Measurements from ENCODE around the gene PLGRKT.

Gene PLGRKT

DNA sequence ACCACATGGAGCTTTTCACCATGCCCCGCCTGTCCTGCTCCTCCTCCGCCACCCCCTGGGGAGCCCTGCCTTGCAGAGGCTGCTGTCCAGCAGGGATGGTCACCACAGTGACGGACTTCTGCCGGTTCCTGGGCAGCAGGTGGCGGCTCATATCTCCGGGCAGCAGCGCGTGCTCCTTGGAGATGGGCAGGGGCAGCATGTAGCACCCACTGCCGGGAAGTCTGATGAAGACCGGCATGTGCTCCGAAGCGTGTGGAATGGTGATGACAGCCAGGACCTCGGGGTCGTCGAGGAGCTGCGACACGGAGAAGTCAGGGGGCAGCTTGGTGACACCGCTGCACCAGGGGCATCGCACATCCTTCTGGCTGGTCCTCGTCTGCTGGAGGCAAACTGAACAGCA lies 19.2 kb downstream of the PLGRKT start:
- H3K36me3 ChIP-seq (ENCODE audit: insufficient read depth, low read length) = no peaks in the 10 kb centered on the region
- H3K4me3 ChIP-seq (ENCODE audit: low read length, poor library complexity, severe bottlenecking) = no peak overlapping the region
- H2AFZ ChIP-seq (ENCODE audit: low read length) = no peak overlapping the region
- H3K9me2 ChIP-seq (replicated peaks; ENCODE audit: low read depth, low read length) = no peaks in the 10 kb centered on the region
- no peak overlapping the region for H3K9ac ChIP-seq (ENCODE audit: low read depth, low read length, poor library complexity, severe bottlenecking)
- no peak overlapping the region for H3K4me2 ChIP-seq (ENCODE audit: low read depth, low read length, poor library complexity, severe bottlenecking)
- no peaks in the 10 kb centered on the region for H3K79me2 ChIP-seq (ENCODE audit: insufficient read depth, low read length)
- TF ChIP-seq EZH2phosphoT487 (IDR thresholded peaks at IDR 0.05; ENCODE audit: borderline replicate concordance) = no peak
- TF ChIP-seq, protein P1, sequence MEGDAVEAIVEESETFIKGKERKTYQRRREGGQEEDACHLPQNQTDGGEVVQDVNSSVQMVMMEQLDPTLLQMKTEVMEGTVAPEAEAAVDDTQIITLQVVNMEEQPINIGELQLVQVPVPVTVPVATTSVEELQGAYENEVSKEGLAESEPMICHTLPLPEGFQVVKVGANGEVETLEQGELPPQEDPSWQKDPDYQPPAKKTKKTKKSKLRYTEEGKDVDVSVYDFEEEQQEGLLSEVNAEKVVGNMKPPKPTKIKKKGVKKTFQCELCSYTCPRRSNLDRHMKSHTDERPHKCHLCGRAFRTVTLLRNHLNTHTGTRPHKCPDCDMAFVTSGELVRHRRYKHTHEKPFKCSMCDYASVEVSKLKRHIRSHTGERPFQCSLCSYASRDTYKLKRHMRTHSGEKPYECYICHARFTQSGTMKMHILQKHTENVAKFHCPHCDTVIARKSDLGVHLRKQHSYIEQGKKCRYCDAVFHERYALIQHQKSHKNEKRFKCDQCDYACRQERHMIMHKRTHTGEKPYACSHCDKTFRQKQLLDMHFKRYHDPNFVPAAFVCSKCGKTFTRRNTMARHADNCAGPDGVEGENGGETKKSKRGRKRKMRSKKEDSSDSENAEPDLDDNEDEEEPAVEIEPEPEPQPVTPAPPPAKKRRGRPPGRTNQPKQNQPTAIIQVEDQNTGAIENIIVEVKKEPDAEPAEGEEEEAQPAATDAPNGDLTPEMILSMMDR (conservative IDR thresholded peaks at IDR 0.05; ENCODE audit: low read length) = no peak
- H4K20me1 ChIP-seq (ENCODE audit: insufficient read depth, low read length, poor library complexity, severe bottlenecking) = no peaks in the 10 kb centered on the region
- no peaks in the 10 kb centered on the region for H3K27me3 ChIP-seq (ENCODE audit: insufficient read depth, low read length, poor library complexity, severe bottlenecking)
- no peaks in the 10 kb centered on the region for H3K9me3 ChIP-seq (ENCODE audit: insufficient read depth, low read depth, low read length)
- no peaks in the 10 kb centered on the region for H3K4me1 ChIP-seq (ENCODE audit: insufficient read depth, low read length, poor library complexity, severe bottlenecking)
- H3F3A ChIP-seq (ENCODE audit: low read depth) = no peaks in the 10 kb centered on the region

DNA sequence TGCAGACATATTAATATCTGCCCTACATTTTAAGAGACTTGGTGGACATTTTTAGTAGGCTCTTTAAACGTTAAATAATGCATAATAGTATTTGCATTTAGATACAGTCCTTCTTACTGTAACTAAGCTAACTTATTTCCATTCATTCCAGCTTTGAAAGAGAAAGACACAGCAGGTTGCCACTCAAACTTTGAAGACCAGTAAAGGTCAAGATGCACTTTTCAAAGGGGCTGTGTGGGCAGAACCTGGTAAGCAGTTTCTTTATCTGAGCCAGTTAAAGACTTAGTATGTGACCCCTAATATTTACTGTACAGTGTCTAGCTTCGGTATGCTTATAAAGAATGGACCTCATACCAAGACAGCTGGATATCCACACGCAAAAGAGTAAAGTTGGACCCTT lies 20.8 kb downstream of the PLGRKT start:
- Histone ChIP-seq H3K9ac (ENCODE audit: low read depth, low read length, poor library complexity, severe bottlenecking) (no peak overlapping the region), H3K79me2 (ENCODE audit: insufficient read depth, low read length) (no peaks in the 10 kb centered on the region), H3K9me2 (replicated peaks; ENCODE audit: low read depth, low read length) (no peaks in the 10 kb centered on the region), H3K27me3 (ENCODE audit: insufficient read depth, low read length, poor library complexity, severe bottlenecking) (no peaks in the 10 kb centered on the region), H3K36me3 (ENCODE audit: insufficient read depth, low read length) (no peaks in the 10 kb centered on the region), H2AFZ (ENCODE audit: low read length) (no peak overlapping the region), H3K9me3 (ENCODE audit: insufficient read depth, low read depth, low read length) (no peaks in the 10 kb centered on the region), H3K4me2 (ENCODE audit: low read depth, low read length, poor library complexity, severe bottlenecking) (no peak overlapping the region), H3F3A (ENCODE audit: low read depth) (no peaks in the 10 kb centered on the region), H3K4me1 (ENCODE audit: insufficient read depth, low read length, poor library complexity, severe bottlenecking) (no peaks in the 10 kb centered on the region), H3K4me3 (ENCODE audit: low read length, poor library complexity, severe bottlenecking) (no peak overlapping the region), H4K20me1 (ENCODE audit: insufficient read depth, low read length, poor library complexity, severe bottlenecking) (no peaks in the 10 kb centered on the region)
- TF ChIP-seq EZH2phosphoT487 (IDR thresholded peaks at IDR 0.05; ENCODE audit: borderline replicate concordance) = no peak
- TF ChIP-seq, protein P1 (conservative IDR thresholded peaks at IDR 0.05; ENCODE audit: low read length) = no peak

DNA sequence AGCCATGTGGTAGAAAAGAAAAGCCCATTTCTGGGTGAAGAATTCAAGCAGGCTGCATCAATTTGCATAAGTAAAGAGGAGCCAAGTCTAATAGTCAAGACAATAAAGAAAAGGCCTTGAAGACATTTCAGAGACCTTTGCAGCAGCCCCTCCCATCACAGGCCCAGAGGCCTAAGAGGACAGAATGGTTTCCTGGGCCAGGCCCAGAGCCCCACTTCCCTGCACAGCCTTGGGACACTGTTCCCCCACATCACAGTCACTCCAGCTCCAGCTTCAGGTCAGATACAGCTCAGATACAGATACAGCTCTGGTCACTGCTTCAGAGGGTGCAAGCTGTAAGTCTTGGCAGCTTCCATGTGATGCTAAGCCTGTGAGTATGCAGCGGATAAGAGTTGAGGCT lies 29.1 kb downstream of the PLGRKT start:
- H3K9me2 ChIP-seq (replicated peaks; ENCODE audit: low read depth, low read length) = no peaks in the 10 kb centered on the region
- H3K27me3 ChIP-seq (ENCODE audit: insufficient read depth, low read length, poor library complexity, severe bottlenecking) = no peaks in the 10 kb centered on the region
- peaks cover 7% of the 10 kb centered on the region; the same call in 1 of the 2 replicates for H3K9me3 ChIP-seq (ENCODE audit: insufficient read depth, low read depth, low read length)
- H3K4me1 ChIP-seq (ENCODE audit: insufficient read depth, low read length, poor library complexity, severe bottlenecking) = no peaks in the 10 kb centered on the region
- no peak overlapping the region for H3K9ac ChIP-seq (ENCODE audit: low read depth, low read length, poor library complexity, severe bottlenecking)
- H3K4me2 ChIP-seq (ENCODE audit: low read depth, low read length, poor library complexity, severe bottlenecking) = no peak overlapping the region
- no peaks in the 10 kb centered on the region for H3F3A ChIP-seq (ENCODE audit: low read depth)
- H4K20me1 ChIP-seq (ENCODE audit: insufficient read depth, low read length, poor library complexity, severe bottlenecking) = no peaks in the 10 kb centered on the region
- no peak overlapping the region for H2AFZ ChIP-seq (ENCODE audit: low read length)
- no peak overlapping the region for H3K4me3 ChIP-seq (ENCODE audit: low read length, poor library complexity, severe bottlenecking)
- H3K79me2 ChIP-seq (ENCODE audit: insufficient read depth, low read length) = no peaks in the 10 kb centered on the region
- TF ChIP-seq EZH2phosphoT487 (IDR thresholded peaks at IDR 0.05; ENCODE audit: borderline replicate concordance) = no peak
- TF ChIP-seq, protein P1 (conservative IDR thresholded peaks at IDR 0.05; ENCODE audit: low read length) = no peak
- H3K36me3 ChIP-seq (ENCODE audit: insufficient read depth, low read length) = no peaks in the 10 kb centered on the region
